SH-SY5Y (cell line): Measurements from ENCODE around the gene UBE4A.

Source experiments
- GATA2 ChIP-seq: IDR thresholded peaks from 2 replicates; pipeline ENCODE4 v1.6.1; 2011; ENCODE audit warnings: mild to moderate bottlenecking, low read depth, low read length
- GATA3 ChIP-seq: IDR thresholded peaks from 2 replicates; pipeline ENCODE4 v1.6.1; 2011; ENCODE audit warnings: low read depth, mild to moderate bottlenecking, low read length, moderate library complexity

Gene UBE4A

DNA sequence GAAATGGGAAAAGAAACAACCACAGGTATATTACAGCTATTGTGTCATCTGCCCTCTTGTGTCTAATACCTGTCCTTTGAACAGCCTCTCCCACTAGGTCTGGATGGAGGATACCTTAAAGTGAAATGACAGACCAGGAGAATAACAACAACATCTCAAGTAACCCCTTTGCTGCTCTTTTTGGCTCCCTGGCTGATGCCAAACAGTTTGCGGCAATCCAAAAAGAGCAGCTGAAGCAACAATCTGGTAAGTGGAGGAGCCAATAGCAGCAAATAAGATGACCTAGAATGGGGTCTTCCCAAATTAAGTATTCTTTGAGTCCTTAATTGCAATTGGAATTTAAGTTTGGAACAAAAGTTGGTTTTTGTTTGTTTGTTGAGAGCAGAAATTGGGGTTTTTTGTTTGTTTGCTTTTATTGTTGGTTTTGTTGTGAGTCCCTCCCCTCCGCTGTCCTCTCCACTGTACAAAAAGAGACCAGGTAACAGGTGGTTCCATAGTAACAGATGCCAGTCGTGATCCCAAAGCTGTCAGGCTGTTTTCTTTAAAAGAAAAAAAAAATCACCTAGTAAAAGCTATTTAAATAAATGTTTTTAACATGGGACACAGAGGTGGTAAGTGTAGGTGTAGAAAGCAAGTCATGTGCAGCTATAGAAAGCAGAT lies 5.7 kb downstream of the UBE4A start:
- TF ChIP-seq GATA2, result no peak

- TF ChIP-seq GATA2, result no peak
- no peak for TF ChIP-seq GATA3
Observed at GRCh38 chr11:118366287-118366686, 6.9 kb downstream of the UBE4A start.

GRCh38 chr11:118370774-118371173 lies 11.4 kb downstream of the UBE4A start:
- TF ChIP-seq GATA2, result no peak
- no peak for TF ChIP-seq GATA3

GRCh38 chr11:118373263-118373662 lies 13.9 kb downstream of the UBE4A start:
- no peak for TF ChIP-seq GATA3
- TF ChIP-seq GATA2, result no peak

DNA sequence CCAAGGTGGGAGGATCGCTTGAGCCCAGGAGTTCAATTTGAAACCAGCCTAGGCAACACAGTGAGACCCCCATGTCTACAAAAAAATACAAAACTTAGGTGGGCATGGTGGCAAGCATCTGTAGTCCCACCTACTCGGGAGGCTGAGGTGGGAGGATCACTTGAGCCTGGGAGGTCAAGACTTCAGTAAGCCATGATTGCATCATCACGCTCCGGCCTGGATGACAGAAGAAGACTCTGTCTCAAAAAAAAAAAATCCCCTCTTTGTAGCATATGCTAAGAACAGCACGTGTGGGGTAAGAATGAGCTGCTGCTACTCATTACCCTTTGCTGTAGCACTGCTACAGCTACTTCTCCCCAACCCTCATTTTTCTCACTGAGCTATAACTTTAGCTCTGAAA lies 14.5 kb downstream of the UBE4A start:
- TF ChIP-seq GATA3 (no peak), GATA2 (no peak)

GRCh38 chr11:118374729-118375128 lies 15.3 kb downstream of the UBE4A start:
- TF ChIP-seq GATA2 (no peak), GATA3 (no peak)

DNA sequence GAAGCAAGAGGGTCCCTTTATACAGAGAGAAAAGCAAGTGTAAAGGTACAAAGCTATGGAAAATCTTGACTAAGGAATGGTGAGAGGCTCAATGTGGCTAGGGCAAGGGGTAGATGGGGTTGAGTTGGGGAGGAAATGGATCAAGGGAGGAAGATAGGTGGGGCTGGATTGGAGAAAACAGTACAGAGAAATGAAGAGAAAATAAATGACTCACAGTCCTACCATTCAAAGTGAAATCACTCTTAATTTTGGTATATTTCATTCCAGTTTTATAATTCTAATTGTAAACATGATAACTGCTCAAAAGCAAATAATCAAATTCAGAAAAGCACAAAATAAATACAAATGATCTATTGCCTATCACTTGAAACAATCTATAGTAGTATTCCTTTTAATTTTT lies 16.6 kb downstream of the UBE4A start:
- no peak for TF ChIP-seq GATA2
- TF ChIP-seq GATA3, result no peak

- no peak for TF ChIP-seq GATA2
- no peak for TF ChIP-seq GATA3
Observed at GRCh38 chr11:118379497-118379896, 20.1 kb downstream of the UBE4A start.

GRCh38 chr11:118380571-118380970 lies 21.2 kb downstream of the UBE4A start:
- TF ChIP-seq GATA2, result no peak
- TF ChIP-seq GATA3, result no peak

- TF ChIP-seq GATA3 (no peak), GATA2 (no peak)
Observed at GRCh38 chr11:118382954-118383353, 23.6 kb downstream of the UBE4A start.

GRCh38 chr11:118383657-118384056 lies 24.3 kb downstream of the UBE4A start:
- TF ChIP-seq GATA2, result no peak
- TF ChIP-seq GATA3, result no peak

DNA sequence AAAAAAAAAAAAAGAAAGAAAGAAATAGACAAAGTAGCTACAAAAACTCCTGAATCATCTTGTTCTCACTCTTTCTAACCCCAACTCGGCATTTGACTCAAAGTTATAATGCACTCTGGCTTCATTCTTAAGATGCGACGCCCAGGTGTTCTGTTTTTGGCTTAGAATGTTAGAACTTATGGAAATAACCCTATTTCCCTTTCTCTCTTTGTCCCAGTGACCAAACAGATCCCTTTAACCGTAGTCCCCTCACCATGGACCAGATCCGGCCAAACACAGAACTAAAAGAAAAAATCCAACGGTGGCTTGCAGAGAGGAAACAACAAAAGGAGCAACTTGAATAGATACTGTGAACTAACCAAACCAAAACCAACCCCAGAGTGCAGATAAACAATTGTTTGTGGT lies 36.7 kb downstream of the UBE4A start:
- TF ChIP-seq GATA3 (no peak), GATA2 (no peak)

GRCh38 chr11:118397448-118397847 lies 38.0 kb downstream of the UBE4A start:
- TF ChIP-seq GATA3 (no peak), GATA2 (no peak)

DNA sequence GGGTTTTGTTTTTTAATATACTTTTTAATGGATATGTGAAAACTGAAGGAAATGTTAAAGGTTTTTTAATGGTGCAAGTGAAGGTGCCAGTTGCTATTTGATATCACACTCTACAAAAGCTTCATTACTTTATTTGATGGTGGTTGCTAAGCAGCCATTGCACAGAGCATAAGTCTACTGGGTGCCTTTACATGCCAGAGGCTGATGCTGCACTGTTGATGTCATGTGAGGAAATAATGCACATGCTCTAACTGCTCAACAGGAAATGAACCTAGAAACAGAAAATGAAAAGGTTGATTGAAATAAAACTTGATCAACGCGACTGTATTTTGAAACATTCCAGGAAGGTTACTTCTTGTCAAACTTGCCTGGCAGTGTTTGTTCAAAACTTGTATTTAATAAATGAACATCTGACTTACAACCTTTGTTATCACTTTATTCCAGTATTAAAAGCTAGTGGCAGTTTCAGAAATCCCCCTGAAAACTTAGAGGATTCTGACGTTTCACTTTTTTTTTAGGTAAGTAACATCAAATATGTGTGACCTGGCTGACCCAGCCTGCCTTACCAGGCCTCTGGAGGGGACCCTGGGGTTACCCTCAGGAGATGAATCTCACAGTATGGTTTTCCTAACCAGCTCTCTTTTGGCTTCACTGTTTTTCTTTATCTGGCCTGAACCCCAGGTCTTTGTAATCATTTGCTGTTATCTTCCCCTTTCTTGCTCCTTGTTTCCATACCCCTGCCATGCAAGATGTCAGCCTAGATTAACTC lies 39.6 kb downstream of the UBE4A start:
- TF ChIP-seq GATA3 (no peak), GATA2 (no peak)

DNA sequence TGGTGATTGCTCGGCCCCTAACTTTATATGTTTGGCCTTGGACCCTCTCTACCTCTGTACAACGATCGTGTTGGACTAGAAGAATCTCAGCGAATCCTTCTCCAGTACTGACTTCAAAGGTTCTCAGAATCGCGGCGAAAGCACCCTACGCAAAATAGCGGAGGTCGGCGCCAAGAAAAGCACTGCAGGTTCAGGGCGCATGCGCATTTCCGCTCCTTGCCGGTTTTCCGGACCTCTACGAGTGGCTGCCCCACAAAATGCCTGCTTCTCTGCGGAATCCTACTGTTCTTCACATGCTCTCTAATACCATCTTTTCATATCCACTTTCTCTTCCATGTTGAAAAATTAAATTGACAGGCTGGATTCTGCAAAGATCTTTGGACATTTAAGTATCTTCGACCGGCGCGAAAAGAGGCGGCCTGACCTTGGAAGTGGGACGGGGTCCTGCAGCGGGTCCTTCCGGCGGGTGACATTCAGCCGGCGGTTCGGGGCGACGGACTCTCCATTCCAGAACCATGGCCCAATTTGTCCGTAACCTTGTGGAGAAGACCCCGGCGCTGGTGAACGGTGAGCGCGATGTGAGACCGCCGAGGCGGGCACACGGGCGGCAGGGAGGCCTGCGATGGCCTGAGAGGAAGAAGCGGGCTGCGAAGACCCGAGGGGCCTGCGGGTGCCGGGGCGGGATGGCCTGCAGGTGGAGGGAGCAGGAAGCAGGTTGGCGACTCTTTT lies 41.9 kb downstream of the UBE4A start, which contains the start of gene ATP5MG:
Gene ATP5MG (plus strand): TSS at position 456 of the 729 bp plus-strand sequence. CDS start 60 bp downstream, at position 516.
- TF ChIP-seq GATA3 (no peak), GATA2 (no peak)
